ENCODE results near the gene FALEC.
A peak's percentile ranks its signal among the peaks of the same experiment; 100 is the strongest.
"Not testable (repeated sequence)": the region's sequence is repeated elsewhere in the genome, so short reads cannot be mapped to it uniquely, and the experiment has no call there.

The FALEC gene

DNA sequence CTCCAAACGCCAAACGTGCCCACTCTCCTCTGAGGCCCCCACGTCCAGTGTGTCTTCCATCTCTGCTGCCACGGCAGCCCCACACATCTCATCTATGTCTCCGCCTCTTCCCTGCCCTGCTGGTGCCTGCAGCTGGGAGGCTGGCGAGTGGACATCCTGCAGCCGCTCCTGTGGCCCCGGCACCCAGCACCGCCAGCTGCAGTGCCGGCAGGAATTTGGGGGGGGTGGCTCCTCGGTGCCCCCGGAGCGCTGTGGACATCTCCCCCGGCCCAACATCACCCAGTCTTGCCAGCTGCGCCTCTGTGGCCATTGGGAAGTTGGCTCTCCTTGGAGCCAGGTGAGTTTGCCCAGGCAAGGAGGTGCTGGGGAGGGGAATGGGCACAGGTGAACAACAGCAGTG is 42.3 kb downstream of the FALEC start:
- no peaks in the 10 kb centered on the region for H3K9me3 Mint-ChIP-seq
- no peak for ATAC-seq
- no peaks in the 10 kb centered on the region for H3K27me3 Mint-ChIP-seq
- H3K4me3 Mint-ChIP-seq, result no peak overlapping the region
- no peak overlapping the region for H3K27ac Mint-ChIP-seq
- H3K4me1 Mint-ChIP-seq, result peaks cover 37% of the 10 kb centered on the region
- no peaks in the 10 kb centered on the region for H3K36me3 Mint-ChIP-seq

DNA sequence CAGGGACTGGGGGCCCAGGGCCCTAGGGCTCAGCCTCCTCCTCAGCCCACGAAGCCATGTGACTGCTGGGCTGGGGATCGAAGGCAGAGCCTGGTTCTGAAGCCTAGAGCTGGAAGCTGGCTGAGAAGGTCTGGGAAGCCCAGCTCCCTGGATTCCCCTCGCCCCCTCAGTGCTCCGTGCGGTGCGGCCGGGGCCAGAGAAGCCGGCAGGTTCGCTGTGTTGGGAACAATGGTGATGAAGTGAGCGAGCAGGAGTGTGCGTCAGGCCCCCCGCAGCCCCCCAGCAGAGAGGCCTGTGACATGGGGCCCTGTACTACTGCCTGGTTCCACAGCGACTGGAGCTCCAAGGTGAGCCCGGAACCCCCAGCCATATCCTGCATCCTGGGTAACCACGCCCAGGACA is 42.8 kb downstream of the FALEC start:
- Mint-ChIP-seq H3K9me3 (no peaks in the 10 kb centered on the region), H3K4me1 (peaks cover 37% of the 10 kb centered on the region), H3K4me3 (no peak overlapping the region), H3K27ac (no peak overlapping the region), H3K36me3 (no peaks in the 10 kb centered on the region), H3K27me3 (no peaks in the 10 kb centered on the region)
- ATAC-seq, result no peak

DNA sequence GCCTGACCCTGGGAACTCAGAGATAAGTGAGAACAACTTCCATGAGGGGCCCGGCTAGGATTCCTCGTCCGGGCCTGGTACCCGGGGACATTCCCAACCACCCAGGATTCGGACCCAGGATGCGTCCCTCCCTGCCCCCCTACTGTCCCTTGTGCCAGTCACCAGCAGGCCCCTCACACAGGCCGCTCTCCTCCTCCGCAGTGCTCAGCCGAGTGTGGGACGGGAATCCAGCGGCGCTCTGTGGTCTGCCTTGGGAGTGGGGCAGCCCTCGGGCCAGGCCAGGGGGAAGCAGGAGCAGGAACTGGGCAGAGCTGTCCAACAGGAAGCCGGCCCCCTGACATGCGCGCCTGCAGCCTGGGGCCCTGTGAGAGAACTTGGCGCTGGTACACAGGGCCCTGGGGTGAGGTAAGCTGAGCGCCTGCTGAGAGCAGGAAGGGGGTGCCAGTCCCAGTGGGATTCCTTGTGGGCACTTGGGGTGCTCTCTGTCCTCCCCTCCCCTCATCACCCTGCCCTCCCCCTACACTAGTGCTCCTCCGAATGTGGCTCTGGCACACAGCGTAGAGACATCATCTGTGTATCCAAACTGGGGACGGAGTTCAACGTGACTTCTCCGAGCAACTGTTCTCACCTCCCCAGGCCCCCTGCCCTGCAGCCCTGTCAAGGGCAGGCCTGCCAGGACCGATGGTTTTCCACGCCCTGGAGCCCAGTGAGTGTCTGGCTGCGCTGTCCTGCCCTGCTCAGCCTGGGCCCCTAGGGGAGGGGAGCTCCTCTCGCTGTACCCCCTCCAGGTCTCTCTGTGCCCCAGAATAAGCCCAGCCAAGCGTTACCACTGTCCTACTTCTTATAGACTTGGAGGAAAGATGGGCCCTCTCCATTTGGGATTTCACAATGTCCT is 43.5 kb downstream of the FALEC start:
- Mint-ChIP-seq H3K27me3 (no peaks in the 10 kb centered on the region), H3K9me3 (no peaks in the 10 kb centered on the region), H3K27ac (no peak overlapping the region), H3K36me3 (no peaks in the 10 kb centered on the region), H3K4me1 (peaks cover 44% of the 10 kb centered on the region), H3K4me3 (no peak overlapping the region)
- no peak for ATAC-seq

DNA sequence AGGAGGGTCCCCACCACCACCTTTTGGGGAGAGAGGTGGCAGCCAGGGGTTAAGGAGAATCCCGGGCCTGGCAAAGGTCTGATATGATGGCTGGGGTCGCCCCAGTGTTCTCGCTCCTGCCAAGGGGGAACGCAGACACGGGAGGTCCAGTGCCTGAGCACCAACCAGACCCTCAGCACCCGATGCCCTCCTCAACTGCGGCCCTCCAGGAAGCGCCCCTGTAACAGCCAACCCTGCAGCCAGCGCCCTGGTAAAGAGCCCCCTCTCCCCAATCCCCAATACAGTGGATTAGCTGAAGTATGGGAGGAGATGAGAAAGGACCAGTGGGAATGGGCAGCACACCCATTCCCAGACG is 44.1 kb downstream of the FALEC start:
- Mint-ChIP-seq H3K36me3 (no peaks in the 10 kb centered on the region), H3K27me3 (no peaks in the 10 kb centered on the region), H3K4me1 (peaks cover 49% of the 10 kb centered on the region), H3K27ac (peak overlapping the region; percentile 97), H3K4me3 (no peak overlapping the region), H3K9me3 (no peaks in the 10 kb centered on the region)
- no peak for ATAC-seq

DNA sequence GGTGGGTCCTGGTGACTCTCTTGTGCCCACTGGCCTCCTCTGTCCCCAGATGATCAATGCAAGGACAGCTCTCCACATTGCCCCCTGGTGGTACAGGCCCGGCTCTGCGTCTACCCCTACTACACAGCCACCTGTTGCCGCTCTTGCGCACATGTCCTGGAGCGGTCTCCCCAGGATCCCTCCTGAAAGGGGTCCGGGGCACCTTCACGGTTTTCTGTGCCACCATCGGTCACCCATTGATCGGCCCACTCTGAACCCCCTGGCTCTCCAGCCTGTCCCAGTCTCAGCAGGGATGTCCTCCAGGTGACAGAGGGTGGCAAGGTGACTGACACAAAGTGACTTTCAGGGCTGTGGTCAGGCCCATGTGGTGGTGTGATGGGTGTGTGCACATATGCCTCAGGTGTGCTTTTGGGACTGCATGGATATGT is 44.5 kb downstream of the FALEC start:
- Mint-ChIP-seq H3K27me3 (no peaks in the 10 kb centered on the region), H3K4me3 (no peak overlapping the region), H3K27ac (peak overlapping the region; percentile 97), H3K4me1 (peaks cover 53% of the 10 kb centered on the region), H3K9me3 (no peaks in the 10 kb centered on the region), H3K36me3 (no peaks in the 10 kb centered on the region)
- no peak for ATAC-seq

DNA sequence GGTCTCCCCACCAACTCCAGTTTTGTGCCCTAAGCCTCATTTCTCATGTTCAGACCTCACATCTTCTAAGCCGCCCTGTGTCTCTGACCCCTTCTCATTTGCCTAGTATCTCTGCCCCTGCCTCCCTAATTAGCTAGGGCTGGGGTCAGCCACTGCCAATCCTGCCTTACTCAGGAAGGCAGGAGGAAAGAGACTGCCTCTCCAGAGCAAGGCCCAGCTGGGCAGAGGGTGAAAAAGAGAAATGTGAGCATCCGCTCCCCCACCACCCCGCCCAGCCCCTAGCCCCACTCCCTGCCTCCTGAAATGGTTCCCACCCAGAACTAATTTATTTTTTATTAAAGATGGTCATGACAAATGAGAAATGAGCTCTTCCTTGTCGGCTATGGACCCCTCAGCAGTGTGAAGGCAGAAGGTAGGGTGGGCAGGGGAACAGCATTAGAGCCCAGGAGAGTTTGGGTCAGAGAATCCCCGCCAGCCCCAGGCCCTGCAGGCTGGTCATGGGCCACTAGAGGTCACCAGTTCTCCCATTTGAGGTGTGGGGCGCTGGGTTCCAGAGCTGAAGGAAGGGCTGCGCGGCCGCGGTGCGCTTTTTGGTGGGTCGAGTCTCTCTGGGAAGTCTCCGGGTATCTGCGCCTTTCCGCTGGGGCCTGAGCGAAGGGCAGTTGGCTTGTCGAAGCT is 45.2 kb downstream of the FALEC start:
- H3K4me3 Mint-ChIP-seq, result peak overlapping the region; percentile 92
- H3K27ac Mint-ChIP-seq, result peak overlapping the region; percentile 97
- H3K27me3 Mint-ChIP-seq, result no peaks in the 10 kb centered on the region
- no peaks in the 10 kb centered on the region for H3K36me3 Mint-ChIP-seq
- H3K9me3 Mint-ChIP-seq, result no peaks in the 10 kb centered on the region
- peaks cover 57% of the 10 kb centered on the region for H3K4me1 Mint-ChIP-seq
- peak; percentile 55 for ATAC-seq

DNA sequence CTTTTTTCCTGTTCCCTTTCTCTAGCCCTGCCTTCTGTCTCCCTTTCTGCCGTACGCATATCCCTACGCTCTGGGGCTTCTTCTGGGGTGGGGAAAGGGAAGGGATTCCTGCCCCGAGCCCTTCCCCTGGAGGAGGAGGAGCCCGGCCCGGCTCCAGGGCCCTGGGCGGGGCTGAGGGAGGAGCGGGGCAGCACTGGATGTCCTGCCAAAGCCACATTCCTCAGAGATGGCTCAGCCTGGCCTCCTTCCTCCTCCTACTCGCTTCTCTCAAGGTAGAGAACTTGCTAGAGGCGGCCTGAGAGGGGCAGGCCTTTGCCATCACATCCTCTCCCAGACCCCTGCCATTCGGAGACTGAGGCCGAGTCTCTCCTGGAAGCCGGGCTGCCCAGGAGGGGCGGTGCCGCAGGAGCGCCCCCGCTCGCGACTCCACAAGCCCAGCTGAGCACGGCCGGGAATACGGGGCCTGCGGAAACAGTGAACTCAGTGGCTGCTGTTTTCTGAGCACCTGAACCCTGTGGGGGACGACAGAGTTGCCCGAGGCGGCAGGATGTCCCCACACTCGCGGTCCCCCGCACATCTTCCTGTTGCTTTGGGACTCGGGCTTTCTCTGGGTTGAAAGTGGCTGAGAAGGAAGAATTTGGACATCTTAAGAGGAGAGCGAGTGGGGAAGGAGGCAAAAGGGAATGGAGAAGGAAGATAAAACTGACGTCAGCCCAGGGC is 45.9 kb downstream of the FALEC start:
- ATAC-seq, result peak; percentile 25
- no peaks in the 10 kb centered on the region for H3K36me3 Mint-ChIP-seq
- H3K4me3 Mint-ChIP-seq, result peak overlapping the region; percentile 92
- no peaks in the 10 kb centered on the region for H3K27me3 Mint-ChIP-seq
- no peaks in the 10 kb centered on the region for H3K9me3 Mint-ChIP-seq
- peak overlapping the region; percentile 97 for H3K27ac Mint-ChIP-seq
- H3K4me1 Mint-ChIP-seq, result peaks cover 64% of the 10 kb centered on the region

DNA sequence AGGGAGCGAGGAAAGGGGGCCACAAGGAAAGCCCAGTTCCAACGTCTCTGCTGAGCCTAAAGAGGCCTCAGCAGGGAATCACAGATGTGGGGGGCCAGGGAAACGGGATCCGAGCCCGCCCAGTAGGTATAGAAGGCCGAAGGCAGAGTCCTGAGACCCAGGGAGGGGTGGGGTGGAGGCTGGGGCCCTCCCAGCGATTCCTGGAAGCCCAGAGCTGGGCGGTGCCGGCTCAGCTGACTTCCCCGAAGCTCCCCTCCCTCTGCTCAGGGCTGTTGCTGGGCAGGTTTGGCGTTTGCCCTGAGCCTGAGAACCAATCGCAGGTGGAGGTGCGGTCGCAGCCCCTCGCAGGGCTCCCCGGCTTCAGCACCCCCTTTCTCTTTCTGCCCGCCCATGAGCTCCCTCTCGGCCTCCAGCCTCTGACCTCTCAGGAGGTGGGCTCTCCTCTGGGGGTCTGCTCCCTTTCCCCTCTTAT is 46.5 kb downstream of the FALEC start:
- peaks cover 70% of the 10 kb centered on the region for H3K4me1 Mint-ChIP-seq
- H3K9me3 Mint-ChIP-seq, result no peaks in the 10 kb centered on the region
- peak; percentile 76 for ATAC-seq

DNA sequence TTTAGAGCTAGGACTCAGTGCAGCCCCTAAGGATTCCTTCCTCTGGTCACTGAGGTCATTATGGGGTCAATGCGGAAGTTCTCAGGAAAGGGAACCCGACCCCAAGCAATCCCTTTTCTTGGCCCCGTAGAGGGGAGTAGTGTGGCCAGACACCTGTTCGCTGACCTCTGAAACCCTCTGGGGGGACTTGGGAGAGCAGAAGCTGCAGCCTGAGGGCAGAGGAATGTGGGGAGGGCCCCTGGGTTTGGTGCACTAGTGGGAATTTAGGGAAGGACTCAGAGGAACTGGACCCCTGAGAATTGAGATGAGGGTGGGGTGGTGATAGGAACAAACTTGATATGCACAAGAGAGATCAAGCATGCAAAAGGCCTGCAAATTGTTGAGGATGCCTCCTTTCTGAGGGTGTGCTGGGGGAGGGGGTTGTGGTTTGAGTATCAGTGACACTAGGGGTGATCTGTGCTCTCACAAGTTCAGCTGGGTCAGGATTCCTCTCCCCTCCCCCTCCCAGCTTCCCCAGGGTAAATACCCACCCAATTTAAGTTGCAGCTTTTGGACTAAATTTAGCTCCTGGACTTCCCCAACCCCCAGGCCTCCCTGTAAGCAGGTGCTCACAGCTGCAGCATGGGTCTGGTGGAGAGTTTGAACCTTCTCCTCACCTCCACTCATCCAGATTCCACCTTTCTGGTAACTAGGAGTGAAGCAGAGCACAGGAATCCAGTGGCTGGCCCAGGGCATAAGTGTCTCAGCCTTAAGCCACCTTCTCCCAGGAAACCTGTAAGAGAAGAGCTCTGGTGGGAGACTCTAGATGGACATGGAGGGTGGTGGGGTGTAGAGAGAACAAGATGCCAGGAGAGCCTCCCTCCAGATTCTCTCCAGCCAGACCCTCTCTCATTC is 47.1 kb downstream of the FALEC start:
- Mint-ChIP-seq H3K9me3 (no peaks in the 10 kb centered on the region), H3K36me3 (no peaks in the 10 kb centered on the region), H3K4me3 (peak overlapping the region; percentile 92), H3K27ac (peak overlapping the region; percentile 97), H3K27me3 (no peaks in the 10 kb centered on the region), H3K4me1 (peaks cover 76% of the 10 kb centered on the region)
- peak; percentile 77 for ATAC-seq

More for the DNA sequence above, 46.5 kb downstream of the FALEC start:
- Mint-ChIP-seq H3K27ac (peak overlapping the region; percentile 97), H3K4me3 (peak overlapping the region; percentile 92), H3K27me3 (no peaks in the 10 kb centered on the region), H3K36me3 (no peaks in the 10 kb centered on the region)

DNA sequence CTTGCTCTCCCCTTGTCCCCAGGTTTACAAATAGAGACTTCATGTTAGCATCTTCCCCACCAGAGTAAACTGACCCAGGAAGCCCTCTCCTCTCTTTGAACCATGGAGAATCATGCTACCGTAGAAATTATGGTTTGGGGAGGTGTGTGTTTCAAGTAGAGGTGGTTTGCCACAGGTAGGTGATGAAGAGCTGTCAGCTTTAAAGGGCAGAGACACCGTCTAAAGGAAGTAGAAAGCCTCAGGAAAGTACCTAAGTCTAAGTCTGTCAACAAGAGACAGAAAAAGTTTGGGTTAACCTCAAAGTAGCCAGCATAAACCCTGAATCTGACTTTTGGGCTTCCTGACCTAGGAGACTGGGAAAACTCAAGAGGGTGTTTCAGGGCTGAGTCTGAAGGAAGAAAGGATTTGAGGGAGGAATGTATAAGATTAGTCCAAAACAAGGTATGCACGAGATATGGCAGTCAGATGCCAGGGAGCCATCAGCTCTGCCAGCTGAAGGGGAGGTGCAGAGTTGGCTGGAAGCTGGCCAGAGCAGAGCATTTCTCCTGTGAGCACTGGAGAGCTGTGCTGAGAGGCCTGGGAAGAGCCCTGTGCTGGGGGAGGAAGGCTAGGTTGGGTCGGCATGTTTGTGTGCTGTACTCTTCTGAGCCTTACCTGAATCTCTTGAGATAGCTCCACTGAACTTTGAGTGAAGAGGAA is 47.9 kb downstream of the FALEC start:
- peak overlapping the region; percentile 92 for H3K4me3 Mint-ChIP-seq
- H3K4me1 Mint-ChIP-seq, result peaks cover 84% of the 10 kb centered on the region
- peak overlapping the region; percentile 97 for H3K27ac Mint-ChIP-seq
- H3K27me3 Mint-ChIP-seq, result no peaks in the 10 kb centered on the region
- peak; percentile 62 for ATAC-seq
- H3K9me3 Mint-ChIP-seq, result no peaks in the 10 kb centered on the region
- H3K36me3 Mint-ChIP-seq, result no peaks in the 10 kb centered on the region

DNA sequence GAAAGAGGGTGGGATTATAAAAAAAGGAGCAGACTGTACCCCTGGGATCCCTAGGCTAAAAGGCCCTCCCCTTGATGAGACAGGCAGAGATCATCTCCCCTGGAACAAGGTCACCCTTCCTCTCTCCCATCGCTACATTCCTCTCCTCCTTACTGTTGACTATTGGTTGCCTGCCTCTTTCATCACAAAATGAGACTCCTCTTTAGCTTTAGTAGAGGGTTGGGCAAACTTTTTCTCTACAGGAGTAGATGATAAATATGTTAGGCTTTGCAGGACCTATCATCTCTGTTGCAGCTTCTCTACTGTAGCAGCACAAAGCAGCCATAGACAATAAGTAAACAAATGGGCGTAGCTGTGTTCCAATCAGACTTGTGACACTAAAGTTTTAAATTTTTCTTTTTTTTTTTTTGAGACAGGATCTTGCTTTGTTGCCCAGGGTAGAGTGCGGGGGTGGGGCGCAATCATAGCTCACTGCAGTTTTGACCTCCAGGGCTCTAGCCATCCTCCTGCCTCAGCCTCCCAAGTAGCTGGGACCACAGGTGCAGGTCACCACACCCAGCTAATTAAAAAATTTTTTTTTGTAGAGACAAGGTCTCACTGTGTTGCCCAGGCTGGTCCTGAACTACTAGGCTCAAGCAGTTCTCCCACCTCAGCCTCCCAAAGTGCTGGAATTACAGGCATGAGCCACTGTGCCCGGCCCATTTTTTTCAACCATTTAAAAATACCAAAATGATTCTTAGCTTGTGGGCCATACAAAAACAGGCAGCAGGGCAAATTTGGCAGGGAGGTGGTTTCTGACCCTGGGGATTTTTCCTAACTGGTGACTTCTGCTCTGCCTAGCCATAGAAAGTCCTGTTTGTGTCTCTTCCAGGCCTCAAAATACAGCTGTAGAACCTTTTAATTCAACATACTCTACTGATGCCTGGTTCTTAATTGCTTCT is 48.8 kb downstream of the FALEC start:
- H3K36me3 Mint-ChIP-seq, result no peaks in the 10 kb centered on the region
- ATAC-seq, result no peak
- H3K27me3 Mint-ChIP-seq, result no peaks in the 10 kb centered on the region
- peak overlapping the region; percentile 97 for H3K27ac Mint-ChIP-seq
- peak overlapping the region; percentile 92 for H3K4me3 Mint-ChIP-seq
- no peaks in the 10 kb centered on the region for H3K9me3 Mint-ChIP-seq
- peaks cover 93% of the 10 kb centered on the region for H3K4me1 Mint-ChIP-seq

DNA sequence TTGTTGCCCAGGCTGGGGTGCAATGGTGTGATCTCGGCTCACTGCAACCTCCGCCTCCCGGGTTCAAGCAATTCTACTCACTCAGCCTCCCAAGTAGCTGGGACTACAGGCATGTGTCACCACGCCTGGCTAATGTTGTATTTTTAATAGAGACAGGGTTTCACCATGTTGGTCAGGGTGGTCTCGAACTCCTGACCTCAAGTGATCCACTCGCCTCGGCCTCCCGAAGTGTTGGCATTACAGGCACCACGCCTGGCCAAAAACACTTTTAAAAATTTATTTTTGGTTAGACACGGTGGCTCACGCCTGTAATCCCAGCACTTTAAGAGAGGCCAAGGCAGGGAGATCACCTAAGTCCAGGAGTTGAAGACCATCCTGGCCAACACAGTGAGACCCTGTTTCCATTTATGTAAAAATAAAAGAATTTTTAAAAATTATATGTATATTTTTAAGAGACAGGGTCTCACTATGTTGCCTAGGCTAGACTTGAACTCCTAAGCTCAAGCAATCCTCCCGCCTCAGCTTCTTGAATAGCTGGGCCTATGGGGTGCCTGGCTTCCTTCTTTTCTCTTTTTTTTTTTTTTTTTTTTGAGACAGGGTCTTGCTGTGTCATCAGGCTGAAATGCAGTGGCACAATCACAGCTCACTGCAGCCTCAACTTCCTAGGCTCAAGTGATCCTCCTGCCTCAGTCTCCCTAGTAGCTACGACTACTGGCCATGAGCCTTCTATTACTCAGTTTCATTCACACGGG is 49.9 kb downstream of the FALEC start:
- not testable (repeated sequence) for H3K36me3 Mint-ChIP-seq, H3K27me3 Mint-ChIP-seq, H3K9me3 Mint-ChIP-seq, ATAC-seq
- Mint-ChIP-seq H3K4me1 (peaks cover 94% of the 10 kb centered on the region), H3K4me3 (peak overlapping the region; percentile 48), H3K27ac (peak overlapping the region; percentile 97)

Data from stimulated activated memory B cell treated with anti-CD40 and anti-IgM and Interleukin-4, amounts not matched to agents 10 μg/mL and 1 μg/mL and 100 μg/mL, for 72 hours (primary cell).